Cerebellar cortex (tissue), 1 donor: ENCODE results near the gene TMEM184B.

Source experiments
- DNase-seq: peaks from one replicate; pipeline ENCODE4 v3.0.0-alpha.2; 2015; ENCODE audit warnings: low spot score

Gene TMEM184B

GRCh38 chr22:38272373-38273134 is at the start of gene TMEM184B:
TMEM184B (minus strand) TSS chr22:38273010; CDS start chr22:38247961, 25,049 bp downstream.
- peak; percentile 68 for DNase-seq

- no peak for DNase-seq
Observed at GRCh38 chr22:38320605-38321402, 48.0 kb upstream of the TMEM184B start.

- DNase-seq = no peak
Observed at GRCh38 chr22:38318792-38319773, 46.3 kb upstream of the TMEM184B start.

GRCh38 chr22:38317995-38318715 is 45.3 kb upstream of the TMEM184B start:
- DNase-seq = peak; percentile 65

GRCh38 chr22:38317122-38317994 is 44.5 kb upstream of the TMEM184B start, which contains the start of gene CSNK1E:
CSNK1E (minus strand) TSS chr22:38317433; CDS start chr22:38314157, 3,276 bp downstream.
- peak; percentile 75 for DNase-seq

- peak; percentile 59 for DNase-seq
Observed at GRCh38 chr22:38316364-38317121, 43.7 kb upstream of the TMEM184B start.

GRCh38 chr22:38315823-38316363 is 43.1 kb upstream of the TMEM184B start:
- DNase-seq = no peak

- DNase-seq = peak; percentile 65
Observed at GRCh38 chr22:38314933-38315822, 42.4 kb upstream of the TMEM184B start.

- peak; percentile 50 for DNase-seq
Observed at GRCh38 chr22:38314051-38314932, 41.5 kb upstream of the TMEM184B start.

GRCh38 chr22:38313384-38313955 is 40.7 kb upstream of the TMEM184B start:
- DNase-seq = no peak

- DNase-seq = no peak
Observed at GRCh38 chr22:38312261-38312800, 39.5 kb upstream of the TMEM184B start.

GRCh38 chr22:38311323-38311620 is 38.5 kb upstream of the TMEM184B start:
- no peak for DNase-seq

- peak; percentile 57 for DNase-seq
Observed at GRCh38 chr22:38310518-38311322, 37.9 kb upstream of the TMEM184B start.

- no peak for DNase-seq
Observed at GRCh38 chr22:38309614-38310517, 37.1 kb upstream of the TMEM184B start.
